ENCODE data around the gene CALHM4. TPM values are rescaled to one million over a fixed set of nuclear protein-coding genes. Genes with fewer than 3 reads are reported as not detected.

CALHM4 gene
- total and polyA plus RNA-seq, 2 experiments from 2014 or later: not detected

DNA sequence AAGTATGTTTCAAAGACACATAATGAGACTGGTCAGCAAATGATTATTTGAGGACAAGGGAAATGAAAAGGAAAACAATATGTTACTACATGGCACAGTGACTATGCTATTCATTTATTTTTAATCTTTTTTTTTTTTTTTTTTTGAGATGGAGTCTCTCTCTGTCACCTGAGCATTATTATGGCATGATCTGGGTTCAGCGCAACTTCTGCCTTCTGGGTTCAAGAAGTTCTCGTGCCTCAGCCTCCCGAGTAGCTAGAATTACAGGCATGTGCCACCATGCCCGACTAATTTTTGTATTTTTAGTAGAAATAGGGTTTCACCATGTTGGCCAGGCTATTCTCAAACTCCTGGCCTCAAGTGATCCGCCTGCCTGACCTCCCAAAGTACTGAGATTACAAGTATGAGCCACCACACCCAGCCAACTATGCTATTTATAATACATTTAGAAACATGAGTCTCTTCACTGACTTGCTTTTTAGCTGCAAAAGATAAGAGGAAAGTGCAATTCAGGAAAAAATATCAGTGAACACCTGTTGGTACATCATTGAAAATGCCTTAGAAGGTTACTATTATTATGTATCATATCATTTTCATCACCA lies 3.4 kb downstream of the CALHM4 start:
- H3F3A ChIP-seq (replicated peaks; ENCODE audit: low read depth): no peaks in the 10 kb centered on the region
- H3K4me1 ChIP-seq (ENCODE audit: insufficient read depth): no peaks in the 10 kb centered on the region
- no peak overlapping the region for H3K4me2 ChIP-seq
- Mint-ChIP-seq H3K4me1 (peaks cover 4% of the 10 kb centered on the region; the same call in 2 of the 3 replicates), H3K36me3 (ENCODE audit: low read depth) (no peaks in the 10 kb centered on the region), H3K27me3 (ENCODE audit: insufficient read depth, low read depth, poor library complexity) (no peaks in the 10 kb centered on the region), H3K4me3 (no peak overlapping the region), H3K27ac (no peak overlapping the region), H3K9me3 (no peaks in the 10 kb centered on the region)
- no peak for TF ChIP-seq POLR2AphosphoS5 (IDR thresholded peaks at IDR 0.05; ENCODE audit: low read depth)
- no peak for TF ChIP-seq STAT1 (IDR thresholded peaks at IDR 0.05; ENCODE audit: unreplicated experiment)
- H3K36me3 ChIP-seq (ENCODE audit: insufficient read depth): no peaks in the 10 kb centered on the region
- H3K27ac ChIP-seq (ENCODE audit: low read depth): no peak overlapping the region
- ATAC-seq (no peak), DNase-seq (ENCODE audit: low spot score) (no peak)
- H3K9me2 ChIP-seq (ENCODE audit: insufficient read depth): no peaks in the 10 kb centered on the region
- H3K79me2 ChIP-seq (replicated peaks; ENCODE audit: insufficient read depth): no peaks in the 10 kb centered on the region
- no peak overlapping the region for H3K4me3 ChIP-seq
- H2AFZ ChIP-seq: no peak overlapping the region
- H4K20me1 ChIP-seq (replicated peaks; ENCODE audit: insufficient read depth): no peaks in the 10 kb centered on the region
- no peaks in the 10 kb centered on the region for H3K27me3 ChIP-seq (ENCODE audit: insufficient read depth)

DNA sequence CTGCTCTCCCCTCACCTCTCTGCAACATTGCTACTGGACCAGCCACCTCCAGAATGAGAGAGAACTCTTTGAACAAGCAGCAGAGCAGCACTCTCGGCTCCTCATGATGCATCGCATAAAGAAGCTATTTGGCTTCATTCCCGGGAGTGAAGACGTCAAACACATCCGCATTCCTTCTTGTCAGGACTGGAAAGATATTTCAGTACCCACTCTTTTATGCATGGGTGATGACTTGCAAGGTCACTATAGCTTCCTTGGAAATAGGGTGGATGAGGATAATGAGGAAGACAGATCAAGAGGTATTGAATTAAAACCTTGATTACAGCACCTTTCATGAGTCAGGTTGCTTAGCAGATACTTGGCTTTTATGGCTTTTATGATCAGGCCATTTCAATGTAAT lies 4.3 kb downstream of the CALHM4 start:
- H3K36me3 ChIP-seq (ENCODE audit: insufficient read depth): no peaks in the 10 kb centered on the region
- no peaks in the 10 kb centered on the region for H3K79me2 ChIP-seq (replicated peaks; ENCODE audit: insufficient read depth)
- DNase-seq (ENCODE audit: low spot score): peak; percentile 27
- Mint-ChIP-seq H3K4me1 (peaks cover 4% of the 10 kb centered on the region; the same call in 2 of the 3 replicates), H3K36me3 (ENCODE audit: low read depth) (no peaks in the 10 kb centered on the region), H3K9me3 (no peaks in the 10 kb centered on the region), H3K4me3 (no peak overlapping the region), H3K27ac (no peak overlapping the region), H3K27me3 (ENCODE audit: insufficient read depth, low read depth, poor library complexity) (no peaks in the 10 kb centered on the region)
- H3F3A ChIP-seq (replicated peaks; ENCODE audit: low read depth): no peaks in the 10 kb centered on the region
- no peak overlapping the region for H3K27ac ChIP-seq (ENCODE audit: low read depth)
- no peak for ATAC-seq
- no peaks in the 10 kb centered on the region for H3K9me2 ChIP-seq (ENCODE audit: insufficient read depth)
- no peaks in the 10 kb centered on the region for H3K27me3 ChIP-seq (ENCODE audit: insufficient read depth)
- H3K4me3 ChIP-seq: no peak overlapping the region
- H3K4me1 ChIP-seq (ENCODE audit: insufficient read depth): no peaks in the 10 kb centered on the region
- no peak overlapping the region for H3K4me2 ChIP-seq
- peak overlapping the region; percentile 7; the same call in 1 of the 2 replicates for H2AFZ ChIP-seq
- TF ChIP-seq, protein P1, sequence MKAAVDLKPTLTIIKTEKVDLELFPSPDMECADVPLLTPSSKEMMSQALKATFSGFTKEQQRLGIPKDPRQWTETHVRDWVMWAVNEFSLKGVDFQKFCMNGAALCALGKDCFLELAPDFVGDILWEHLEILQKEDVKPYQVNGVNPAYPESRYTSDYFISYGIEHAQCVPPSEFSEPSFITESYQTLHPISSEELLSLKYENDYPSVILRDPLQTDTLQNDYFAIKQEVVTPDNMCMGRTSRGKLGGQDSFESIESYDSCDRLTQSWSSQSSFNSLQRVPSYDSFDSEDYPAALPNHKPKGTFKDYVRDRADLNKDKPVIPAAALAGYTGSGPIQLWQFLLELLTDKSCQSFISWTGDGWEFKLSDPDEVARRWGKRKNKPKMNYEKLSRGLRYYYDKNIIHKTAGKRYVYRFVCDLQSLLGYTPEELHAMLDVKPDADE (IDR thresholded peaks at IDR 0.05): no peak
- TF ChIP-seq ZNF114 (CRISPR knock-in tag; IDR thresholded peaks at IDR 0.05) (no peak), EZH2 (IDR thresholded peaks at IDR 0.05; ENCODE audit: low read depth, unreplicated experiment) (no peak), EZH2phosphoT487 (IDR thresholded peaks at IDR 0.05; ENCODE audit: unreplicated experiment) (no peak), CREB1 (CRISPR knock-in tag; IDR thresholded peaks at IDR 0.05; ENCODE audit: low read depth) (no peak), ZNF331 (CRISPR knock-in tag; IDR thresholded peaks at IDR 0.05; ENCODE audit: low read depth) (no peak)
- TF ChIP-seq, protein P2, sequence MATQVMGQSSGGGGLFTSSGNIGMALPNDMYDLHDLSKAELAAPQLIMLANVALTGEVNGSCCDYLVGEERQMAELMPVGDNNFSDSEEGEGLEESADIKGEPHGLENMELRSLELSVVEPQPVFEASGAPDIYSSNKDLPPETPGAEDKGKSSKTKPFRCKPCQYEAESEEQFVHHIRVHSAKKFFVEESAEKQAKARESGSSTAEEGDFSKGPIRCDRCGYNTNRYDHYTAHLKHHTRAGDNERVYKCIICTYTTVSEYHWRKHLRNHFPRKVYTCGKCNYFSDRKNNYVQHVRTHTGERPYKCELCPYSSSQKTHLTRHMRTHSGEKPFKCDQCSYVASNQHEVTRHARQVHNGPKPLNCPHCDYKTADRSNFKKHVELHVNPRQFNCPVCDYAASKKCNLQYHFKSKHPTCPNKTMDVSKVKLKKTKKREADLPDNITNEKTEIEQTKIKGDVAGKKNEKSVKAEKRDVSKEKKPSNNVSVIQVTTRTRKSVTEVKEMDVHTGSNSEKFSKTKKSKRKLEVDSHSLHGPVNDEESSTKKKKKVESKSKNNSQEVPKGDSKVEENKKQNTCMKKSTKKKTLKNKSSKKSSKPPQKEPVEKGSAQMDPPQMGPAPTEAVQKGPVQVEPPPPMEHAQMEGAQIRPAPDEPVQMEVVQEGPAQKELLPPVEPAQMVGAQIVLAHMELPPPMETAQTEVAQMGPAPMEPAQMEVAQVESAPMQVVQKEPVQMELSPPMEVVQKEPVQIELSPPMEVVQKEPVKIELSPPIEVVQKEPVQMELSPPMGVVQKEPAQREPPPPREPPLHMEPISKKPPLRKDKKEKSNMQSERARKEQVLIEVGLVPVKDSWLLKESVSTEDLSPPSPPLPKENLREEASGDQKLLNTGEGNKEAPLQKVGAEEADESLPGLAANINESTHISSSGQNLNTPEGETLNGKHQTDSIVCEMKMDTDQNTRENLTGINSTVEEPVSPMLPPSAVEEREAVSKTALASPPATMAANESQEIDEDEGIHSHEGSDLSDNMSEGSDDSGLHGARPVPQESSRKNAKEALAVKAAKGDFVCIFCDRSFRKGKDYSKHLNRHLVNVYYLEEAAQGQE (IDR thresholded peaks at IDR 0.05; ENCODE audit: unreplicated experiment): no peak
- TF ChIP-seq, protein P3, sequence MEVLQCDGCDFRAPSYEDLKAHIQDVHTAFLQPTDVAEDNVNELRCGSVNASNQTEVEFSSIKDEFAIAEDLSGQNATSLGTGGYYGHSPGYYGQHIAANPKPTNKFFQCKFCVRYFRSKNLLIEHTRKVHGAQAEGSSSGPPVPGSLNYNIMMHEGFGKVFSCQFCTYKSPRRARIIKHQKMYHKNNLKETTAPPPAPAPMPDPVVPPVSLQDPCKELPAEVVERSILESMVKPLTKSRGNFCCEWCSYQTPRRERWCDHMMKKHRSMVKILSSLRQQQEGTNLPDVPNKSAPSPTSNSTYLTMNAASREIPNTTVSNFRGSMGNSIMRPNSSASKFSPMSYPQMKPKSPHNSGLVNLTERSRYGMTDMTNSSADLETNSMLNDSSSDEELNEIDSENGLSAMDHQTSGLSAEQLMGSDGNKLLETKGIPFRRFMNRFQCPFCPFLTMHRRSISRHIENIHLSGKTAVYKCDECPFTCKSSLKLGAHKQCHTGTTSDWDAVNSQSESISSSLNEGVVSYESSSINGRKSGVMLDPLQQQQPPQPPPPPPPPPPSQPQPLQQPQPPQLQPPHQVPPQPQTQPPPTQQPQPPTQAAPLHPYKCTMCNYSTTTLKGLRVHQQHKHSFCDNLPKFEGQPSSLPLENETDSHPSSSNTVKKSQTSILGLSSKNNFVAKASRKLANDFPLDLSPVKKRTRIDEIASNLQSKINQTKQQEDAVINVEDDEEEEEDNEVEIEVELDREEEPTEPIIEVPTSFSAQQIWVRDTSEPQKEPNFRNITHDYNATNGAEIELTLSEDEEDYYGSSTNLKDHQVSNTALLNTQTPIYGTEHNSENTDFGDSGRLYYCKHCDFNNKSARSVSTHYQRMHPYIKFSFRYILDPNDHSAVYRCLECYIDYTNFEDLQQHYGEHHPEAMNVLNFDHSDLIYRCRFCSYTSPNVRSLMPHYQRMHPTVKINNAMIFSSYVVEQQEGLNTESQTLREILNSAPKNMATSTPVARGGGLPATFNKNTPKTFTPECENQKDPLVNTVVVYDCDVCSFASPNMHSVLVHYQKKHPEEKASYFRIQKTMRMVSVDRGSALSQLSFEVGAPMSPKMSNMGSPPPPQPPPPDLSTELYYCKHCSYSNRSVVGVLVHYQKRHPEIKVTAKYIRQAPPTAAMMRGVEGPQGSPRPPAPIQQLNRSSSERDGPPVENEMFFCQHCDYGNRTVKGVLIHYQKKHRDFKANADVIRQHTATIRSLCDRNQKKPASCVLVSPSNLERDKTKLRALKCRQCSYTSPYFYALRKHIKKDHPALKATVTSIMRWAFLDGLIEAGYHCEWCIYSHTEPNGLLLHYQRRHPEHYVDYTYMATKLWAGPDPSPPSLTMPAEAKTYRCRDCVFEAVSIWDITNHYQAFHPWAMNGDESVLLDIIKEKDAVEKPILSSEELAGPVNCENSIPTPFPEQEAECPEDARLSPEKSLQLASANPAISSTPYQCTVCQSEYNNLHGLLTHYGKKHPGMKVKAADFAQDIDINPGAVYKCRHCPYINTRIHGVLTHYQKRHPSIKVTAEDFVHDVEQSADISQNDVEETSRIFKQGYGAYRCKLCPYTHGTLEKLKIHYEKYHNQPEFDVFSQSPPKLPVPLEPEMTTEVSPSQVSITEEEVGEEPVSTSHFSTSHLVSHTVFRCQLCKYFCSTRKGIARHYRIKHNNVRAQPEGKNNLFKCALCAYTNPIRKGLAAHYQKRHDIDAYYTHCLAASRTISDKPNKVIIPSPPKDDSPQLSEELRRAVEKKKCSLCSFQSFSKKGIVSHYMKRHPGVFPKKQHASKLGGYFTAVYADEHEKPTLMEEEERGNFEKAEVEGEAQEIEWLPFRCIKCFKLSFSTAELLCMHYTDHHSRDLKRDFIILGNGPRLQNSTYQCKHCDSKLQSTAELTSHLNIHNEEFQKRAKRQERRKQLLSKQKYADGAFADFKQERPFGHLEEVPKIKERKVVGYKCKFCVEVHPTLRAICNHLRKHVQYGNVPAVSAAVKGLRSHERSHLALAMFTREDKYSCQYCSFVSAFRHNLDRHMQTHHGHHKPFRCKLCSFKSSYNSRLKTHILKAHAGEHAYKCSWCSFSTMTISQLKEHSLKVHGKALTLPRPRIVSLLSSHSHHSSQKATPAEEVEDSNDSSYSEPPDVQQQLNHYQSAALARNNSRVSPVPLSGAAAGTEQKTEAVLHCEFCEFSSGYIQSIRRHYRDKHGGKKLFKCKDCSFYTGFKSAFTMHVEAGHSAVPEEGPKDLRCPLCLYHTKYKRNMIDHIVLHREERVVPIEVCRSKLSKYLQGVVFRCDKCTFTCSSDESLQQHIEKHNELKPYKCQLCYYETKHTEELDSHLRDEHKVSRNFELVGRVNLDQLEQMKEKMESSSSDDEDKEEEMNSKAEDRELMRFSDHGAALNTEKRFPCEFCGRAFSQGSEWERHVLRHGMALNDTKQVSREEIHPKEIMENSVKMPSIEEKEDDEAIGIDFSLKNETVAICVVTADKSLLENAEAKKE (CRISPR knock-in tag; IDR thresholded peaks at IDR 0.05): no peak
- H4K20me1 ChIP-seq (replicated peaks; ENCODE audit: insufficient read depth): no peaks in the 10 kb centered on the region

Data from GM23338 (cell line).